Keratinocyte (primary cell): ENCODE results near the gene ARHGAP24. TPM values are rescaled to one million over a fixed set of nuclear protein-coding genes. Genes with fewer than 3 reads are reported as not detected.

Source experiments
- DNase-seq: peaks from one replicate; pipeline ENCODE4 v3.0.0-alpha.2; 2011; ENCODE audit warnings: low read depth, missing footprints, low spot score
- FAIRE-seq: peaks from 2 replicates; lab custom pipeline; 2011; peaks lifted over from hg19 to GRCh38; lab: Jason Lieb, UNC
- H2AFZ ChIP-seq: 2 replicates; pipeline ENCODE4 v1.6.0; 2012; ENCODE audit warnings: low read length, control low read depth, inconsistent platforms; ENCODE audit not compliant: control insufficient read depth
- H3K27ac ChIP-seq: 2 replicates; pipeline ENCODE4 v1.5.1; 2011; ENCODE audit warnings: low read length; ENCODE audit not compliant: control insufficient read depth, insufficient read depth
- H3K27me3 ChIP-seq: 3 replicates; pipeline ENCODE4 v1.6.0; 2011; ENCODE audit warnings: low read length; ENCODE audit not compliant: control insufficient read depth, insufficient read depth; ENCODE audit errors: extremely low read depth
- H3K36me3 ChIP-seq, 2 experiments: 2 replicates in 1 of 2; 3 replicates in 1 of 2; pipeline ENCODE4 v1.5.1; 2011; ENCODE audit warnings: low read length in 2 of 2, mild to moderate bottlenecking in 1 of 2; ENCODE audit not compliant: control insufficient read depth in 2 of 2, insufficient read depth in 2 of 2; ENCODE audit errors: extremely low read depth in 1 of 2
- H3K4me1 ChIP-seq: 3 replicates; pipeline ENCODE4 v1.5.1; 2011; ENCODE audit warnings: low read length; ENCODE audit not compliant: control insufficient read depth, insufficient read depth; ENCODE audit errors: extremely low read depth
- H3K4me2 ChIP-seq: 3 replicates; pipeline ENCODE4 v1.6.0; 2011; ENCODE audit warnings: low read depth, low read length; ENCODE audit not compliant: control insufficient read depth, insufficient read depth; ENCODE audit errors: extremely low read depth
- H3K4me3 ChIP-seq, 3 experiments: fragments of 200-600 bp in 1 of 3; sonication (generic) in 1 of 3; 2 replicates in 2 of 3; 3 replicates in 1 of 3; pipeline ENCODE4 v1.5.1; 2011 to 2016; ENCODE audit warnings: low read length in 3 of 3, mild to moderate bottlenecking in 3 of 3, control low read depth in 2 of 3, inconsistent platforms in 1 of 3, low read depth in 1 of 3, mixed read lengths in 1 of 3, mixed run types in 1 of 3, moderate library complexity in 1 of 3; ENCODE audit not compliant: control insufficient read depth in 2 of 3, insufficient read depth in 2 of 3; ENCODE audit errors: extremely low read depth in 1 of 3
- H3K79me2 ChIP-seq: 2 replicates; pipeline ENCODE4 v1.6.0; 2012; ENCODE audit warnings: low read length; ENCODE audit not compliant: control insufficient read depth, insufficient read depth
- H3K9ac ChIP-seq: 3 replicates; pipeline ENCODE4 v1.6.0; 2011; ENCODE audit warnings: low read length; ENCODE audit not compliant: control insufficient read depth, insufficient read depth; ENCODE audit errors: extremely low read depth
- H3K9me1 ChIP-seq: 3 replicates; pipeline ENCODE4 v1.6.0; 2011; ENCODE audit warnings: low read length; ENCODE audit not compliant: control insufficient read depth, insufficient read depth; ENCODE audit errors: extremely low read depth
- H3K9me3 ChIP-seq: 2 replicates; pipeline ENCODE4 v1.5.1; 2012; ENCODE audit warnings: low read depth, low read length; ENCODE audit not compliant: control insufficient read depth
- H4K20me1 ChIP-seq: 3 replicates; pipeline ENCODE4 v1.6.0; 2011; ENCODE audit warnings: low read length; ENCODE audit not compliant: control insufficient read depth, insufficient read depth; ENCODE audit errors: extremely low read depth
- EZH2 ChIP-seq: IDR thresholded peaks from one replicate; pipeline ENCODE4 v1.6.1; 2012; ENCODE audit warnings: inconsistent platforms, mild to moderate bottlenecking, low read length, moderate library complexity
- dilution Hi-C: fragments of 300-500 bp; cut with MboI; formaldehyde crosslinking; loops from one replicate; pipeline ENCODE4 v1.7.0; 2020; ENCODE audit warnings: low sequenced_read_pairs; ENCODE audit not compliant: extremely low pct_ligation_motif_present
- polyA plus RNA-seq, 5 experiments: library from polyadenylated mRNA; depleted of rRNA in 3 of 5; stranded (reverse) in 3 of 5; stranded (forward) in 1 of 5; unstranded in 1 of 5; fragments of >200 nt; gene quantifications; 1 replicate in 1 of 5; 2 replicates in 3 of 5; 3 replicates in 1 of 5; pipeline versions ENCODE4 v1.2.1 to v1.2.3, GENCODE V29; 2011 to 2012; ENCODE audit warnings: missing spikeins in 2 of 5, low read depth in 1 of 5, low replicate concordance in 1 of 5
- TF ChIP-seq, protein P1 (sequence below), 3 experiments: IDR thresholded peaks in 1 of 3; conservative IDR thresholded peaks in 1 of 3; optimal IDR thresholded peaks in 1 of 3; 2 replicates in 2 of 3; 3 replicates in 1 of 3; pipeline versions ENCODE3 to v1.5.1; 2011; ENCODE audit warnings: low read length in 3 of 3, mild to moderate bottlenecking in 3 of 3, moderate library complexity in 2 of 3, control low read depth in 1 of 3, inconsistent platforms in 1 of 3; ENCODE audit not compliant: insufficient read depth in 2 of 3; ENCODE audit errors: extremely low read depth in 1 of 3

Gene ARHGAP24
- polyA plus RNA-seq, 1 donor (not counting 4 experiments of a cell fraction or from before 2014, with no cell fraction given) = 0.87 TPM

DNA sequence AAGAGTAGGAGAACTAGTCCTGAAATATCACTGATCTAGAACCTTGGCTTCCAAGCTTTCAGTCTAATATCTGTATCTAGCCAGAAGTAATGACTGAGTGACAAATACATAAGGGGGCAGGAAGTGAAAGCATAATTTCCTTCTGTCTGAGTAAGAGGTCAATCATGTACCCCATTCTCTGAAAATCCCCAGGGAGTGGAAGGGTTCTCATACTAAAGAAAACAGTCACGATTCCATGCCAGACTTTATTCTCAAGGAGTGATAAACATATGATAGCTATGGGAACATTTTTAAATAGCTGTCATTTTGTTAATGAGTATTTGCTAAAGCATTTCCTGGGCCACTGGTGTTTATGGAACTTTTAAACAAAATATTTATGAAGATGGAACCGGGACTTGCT is 308.5 kb downstream of the ARHGAP24 start:
- Histone ChIP-seq H3K4me1 (peaks cover 3% of the 10 kb centered on the region), H3K9me3 (no peaks in the 10 kb centered on the region), H2AFZ (no peak overlapping the region), H3K79me2 (no peaks in the 10 kb centered on the region), H3K9me1 (no peaks in the 10 kb centered on the region), H4K20me1 (no peaks in the 10 kb centered on the region), H3K4me3 (no peak overlapping the region), H3K4me2 (no peak overlapping the region), H3K36me3 (no peaks in the 10 kb centered on the region), H3K27ac (no peak overlapping the region), H3K27me3 (no peaks in the 10 kb centered on the region), H3K9ac (no peak overlapping the region)
- no peak for FAIRE-seq
- TF ChIP-seq EZH2 = no peak
- TF ChIP-seq, protein P1, sequence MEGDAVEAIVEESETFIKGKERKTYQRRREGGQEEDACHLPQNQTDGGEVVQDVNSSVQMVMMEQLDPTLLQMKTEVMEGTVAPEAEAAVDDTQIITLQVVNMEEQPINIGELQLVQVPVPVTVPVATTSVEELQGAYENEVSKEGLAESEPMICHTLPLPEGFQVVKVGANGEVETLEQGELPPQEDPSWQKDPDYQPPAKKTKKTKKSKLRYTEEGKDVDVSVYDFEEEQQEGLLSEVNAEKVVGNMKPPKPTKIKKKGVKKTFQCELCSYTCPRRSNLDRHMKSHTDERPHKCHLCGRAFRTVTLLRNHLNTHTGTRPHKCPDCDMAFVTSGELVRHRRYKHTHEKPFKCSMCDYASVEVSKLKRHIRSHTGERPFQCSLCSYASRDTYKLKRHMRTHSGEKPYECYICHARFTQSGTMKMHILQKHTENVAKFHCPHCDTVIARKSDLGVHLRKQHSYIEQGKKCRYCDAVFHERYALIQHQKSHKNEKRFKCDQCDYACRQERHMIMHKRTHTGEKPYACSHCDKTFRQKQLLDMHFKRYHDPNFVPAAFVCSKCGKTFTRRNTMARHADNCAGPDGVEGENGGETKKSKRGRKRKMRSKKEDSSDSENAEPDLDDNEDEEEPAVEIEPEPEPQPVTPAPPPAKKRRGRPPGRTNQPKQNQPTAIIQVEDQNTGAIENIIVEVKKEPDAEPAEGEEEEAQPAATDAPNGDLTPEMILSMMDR (optimal IDR thresholded peaks at IDR 0.05 in 1 of 3, IDR thresholded peaks at IDR 0.05 in 1 of 3, conservative IDR thresholded peaks at IDR 0.05 in 1 of 3; ENCODE audit: extremely low read depth in 1 of 3, insufficient read depth in 2 of 3, low read length in 3 of 3) = no peak
- dilution Hi-C loops = no loop called here
- no peak for DNase-seq

DNA sequence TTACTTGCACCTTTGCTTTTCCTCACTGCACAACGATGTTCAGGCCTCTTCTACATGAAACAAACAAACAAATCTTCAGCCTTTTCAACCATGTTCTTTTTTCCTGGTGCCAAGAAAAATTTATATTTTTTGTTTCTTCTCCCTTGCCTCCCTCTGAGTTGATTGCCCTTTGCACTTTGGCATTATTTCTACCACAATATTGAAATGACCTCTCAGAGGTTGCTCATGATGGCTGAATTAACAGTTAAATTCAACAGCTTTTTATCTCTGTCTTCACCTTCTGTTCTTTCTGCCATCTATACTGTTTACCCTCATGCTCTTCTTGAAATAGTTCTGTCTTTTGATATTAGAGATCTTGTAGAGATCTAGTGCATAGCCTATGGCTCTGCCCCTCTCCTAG is 308.9 kb downstream of the ARHGAP24 start:
- Histone ChIP-seq H4K20me1 (no peaks in the 10 kb centered on the region), H2AFZ (no peak overlapping the region), H3K9ac (no peak overlapping the region), H3K79me2 (no peaks in the 10 kb centered on the region), H3K4me2 (no peak overlapping the region), H3K27ac (no peak overlapping the region), H3K4me1 (peaks cover 3% of the 10 kb centered on the region), H3K4me3 (no peak overlapping the region), H3K9me1 (no peaks in the 10 kb centered on the region), H3K36me3 (no peaks in the 10 kb centered on the region), H3K9me3 (no peaks in the 10 kb centered on the region), H3K27me3 (no peaks in the 10 kb centered on the region)
- no peak for FAIRE-seq
- no peak for DNase-seq
- TF ChIP-seq, protein P1 (optimal IDR thresholded peaks at IDR 0.05 in 1 of 3, IDR thresholded peaks at IDR 0.05 in 1 of 3, conservative IDR thresholded peaks at IDR 0.05 in 1 of 3; ENCODE audit: extremely low read depth in 1 of 3, insufficient read depth in 2 of 3, low read length in 3 of 3) = no peak
- no peak for TF ChIP-seq EZH2
- dilution Hi-C loops = no loop called here
